K562 (cell line): ENCODE data around the gene VEZF1. TPM values are rescaled to one million over a fixed set of nuclear protein-coding genes. Genes with fewer than 3 reads are reported as not detected.

Experiments used
- ATAC-seq: fragments of 200-7000 bp; cut with Tn5 transposase; 3 replicates; pipeline ENCODE4 v1.9.1; 2020; ENCODE audit warnings: moderate library complexity
- BruUV-seq: library from RNA; stranded (reverse); fragments of 400-500 nt; replicated peaks from 2 replicates; lab custom pipeline; 2021; lab: Mats Ljungman, UMichigan
- CTCF ChIA-PET: fragments of 300-600 bp; formaldehyde crosslinking; extraction: SDS; loops from one replicate; lab custom pipeline; 2021; ENCODE audit warnings: low intra/inter-chr PET ratio; lab: Yijun Ruan, JAX
- POLR2A ChIA-PET: fragments of 300-600, 350-650 bp; sonication (Branson Sonifier 250); formaldehyde crosslinking; extraction: SDS; loops from one replicate; lab custom pipeline; 2021; ENCODE audit warnings: antibody characterized with exemption, inconsistent platforms; lab: Yijun Ruan, JAX
- DNase-seq, 4 experiments: peaks; one replicate each; pipeline versions ENCODE4 v3.0.0 to v3.0.0-alpha.2; 2011 to 2018; ENCODE audit warnings: low spot score in 3 of 4, mixed read lengths in 3 of 4; ENCODE audit errors: extremely low read depth in 1 of 4
- FAIRE-seq: peaks from 2 replicates; lab custom pipeline; 2011; peaks lifted over from hg19 to GRCh38; lab: Jason Lieb, UNC
- H2AFZ ChIP-seq: 2 replicates; pipeline ENCODE4 v1.6.0; 2011; ENCODE audit warnings: low read depth, low read length, control low read depth, inconsistent platforms
- H3K27ac ChIP-seq: fragments of 200-600 bp; 3 replicates; pipeline ENCODE4 v1.8.0; 2011; ENCODE audit warnings: low read depth, mild to moderate bottlenecking, control low read depth, inconsistent platforms, low read length, moderate library complexity, mixed read lengths; ENCODE audit errors: extremely low read depth
- H3K27me3 ChIP-seq, 2 experiments: fragments of 300-600 bp in 1 of 2; 2 replicates in 1 of 2; 3 replicates in 1 of 2; pipeline versions ENCODE4 v1.6.0 to v1.8.0; 2011; ENCODE audit warnings: inconsistent platforms in 2 of 2, low read length in 2 of 2, mild to moderate bottlenecking in 1 of 2, mixed read lengths in 1 of 2, moderate library complexity in 1 of 2; ENCODE audit not compliant: control insufficient read depth in 2 of 2, insufficient read depth in 2 of 2
- H3K36me3 ChIP-seq: fragments of 300-600 bp; 3 replicates; pipeline ENCODE4 v1.8.0; 2011; ENCODE audit warnings: mild to moderate bottlenecking, low read length, inconsistent platforms; ENCODE audit not compliant: control insufficient read depth, insufficient read depth
- H3K4me1 ChIP-seq, 2 experiments: fragments of 200-600 bp in 1 of 2; replicated peaks in 1 of 2; 2 replicates in 1 of 2; 3 replicates in 1 of 2; pipeline versions ENCODE4 v1.5.1 to v1.8.0; 2011; ENCODE audit warnings: inconsistent platforms in 2 of 2, low read length in 2 of 2, mild to moderate bottlenecking in 1 of 2, mixed read lengths in 1 of 2, moderate library complexity in 1 of 2; ENCODE audit not compliant: control insufficient read depth in 2 of 2, insufficient read depth in 2 of 2
- H3K4me2 ChIP-seq: 2 replicates; pipeline ENCODE4 v1.6.1; 2011; ENCODE audit warnings: low read length, control low read depth, inconsistent platforms, mixed read lengths; ENCODE audit not compliant: insufficient read depth
- H3K4me3 ChIP-seq: fragments of 200-600 bp; sonication (generic), shearing (Covaris generic); 2 replicates; pipeline ENCODE4 v1.5.1; 2016; ENCODE audit warnings: control low read depth, inconsistent platforms
- H3K79me2 ChIP-seq: fragments of 200-600 bp; 3 replicates; pipeline ENCODE4 v1.8.0; 2011; ENCODE audit warnings: low read length, inconsistent platforms; ENCODE audit not compliant: control insufficient read depth, insufficient read depth
- H3K9ac ChIP-seq, 2 experiments: 2 replicates each; pipeline versions ENCODE4 v1.6.0 to v1.6.1; 2011; ENCODE audit warnings: low read depth in 2 of 2, low read length in 2 of 2, control low read depth in 1 of 2, inconsistent platforms in 1 of 2, mild to moderate bottlenecking in 1 of 2, mixed read lengths in 1 of 2; ENCODE audit not compliant: insufficient read depth in 1 of 2
- H3K9me1 ChIP-seq: one replicate; pipeline ENCODE4 v1.6.0; 2011; ENCODE audit warnings: inconsistent platforms, mild to moderate bottlenecking, low read length, moderate library complexity; ENCODE audit not compliant: control insufficient read depth, insufficient read depth
- H3K9me3 ChIP-seq: replicated peaks from 2 replicates; pipeline ENCODE4 v1.5.1; 2011; ENCODE audit warnings: low read depth, low read length, inconsistent platforms; ENCODE audit not compliant: control insufficient read depth, insufficient read depth
- H4K20me1 ChIP-seq: replicated peaks from 2 replicates; pipeline ENCODE4 v1.6.1; 2011; ENCODE audit warnings: low read length, inconsistent platforms, mixed read lengths; ENCODE audit not compliant: control insufficient read depth, insufficient read depth
- CTBP1 ChIP-seq: fragments of 450-650 bp; IDR thresholded peaks from 2 replicates; pipeline ENCODE4 v1.6.1; 2016; ENCODE audit warnings: borderline replicate concordance
- KDM2B ChIP-seq: fragments of 250-450 bp; sonication (Bioruptor Pico); IDR thresholded peaks from 2 replicates; pipeline ENCODE4 v1.8.0; 2021; ENCODE audit warnings: mild to moderate bottlenecking, moderate library complexity
- MCM3 ChIP-seq: fragments of 450-650 bp; IDR thresholded peaks from 2 replicates; pipeline ENCODE4 v1.6.1; 2016
- RAD51 ChIP-seq: fragments of 450-650 bp; IDR thresholded peaks from 2 replicates; pipeline ENCODE4 v1.7.1; 2016; ENCODE audit warnings: low read depth, mild to moderate bottlenecking, borderline replicate concordance
- RBM14 ChIP-seq: fragments of 200-400 bp; formaldehyde crosslinking; IDR thresholded peaks from 2 replicates; pipeline ENCODE4 v1.6.1; 2018; ENCODE audit warnings: low read depth, mild to moderate bottlenecking, low read length, moderate library complexity, borderline replicate concordance; ENCODE audit not compliant: insufficient read depth
- TBP ChIP-seq: optimal IDR thresholded peaks from 2 replicates; pipeline ENCODE3; 2011; ENCODE audit warnings: low read depth, low read length, improper control_type of control experiment
- TFE3 ChIP-seq: fragments of 450-650 bp; formaldehyde crosslinking; IDR thresholded peaks from 2 replicates; pipeline ENCODE4 v1.4.0; 2020; ENCODE audit warnings: mild to moderate bottlenecking, mixed read lengths
- ZC3H4 ChIP-seq: sonication (generic); formaldehyde crosslinking; IDR thresholded peaks from 2 replicates; pipeline ENCODE4 v1.9.0; 2021; ENCODE audit warnings: missing genetic modification reagents, borderline replicate concordance
- ZNF232 ChIP-seq: sonication (generic); formaldehyde crosslinking; IDR thresholded peaks from 2 replicates; pipeline ENCODE4 v1.8.0; 2022; ENCODE audit warnings: mild to moderate bottlenecking, missing genetic modification reagents
- ZNF695 ChIP-seq: fragments of 450-650 bp; formaldehyde crosslinking; IDR thresholded peaks from 2 replicates; pipeline ENCODE4 v1.4.0; 2020; ENCODE audit warnings: mild to moderate bottlenecking, moderate library complexity
- WGBS: fragments of 100-300 bp; shearing (Covaris generic); methylation state at CpG from one replicate; pipeline ENCODE4 v1.1.6; 2016; ENCODE audit warnings: low coverage, mixed read lengths; ENCODE audit not compliant: insufficient coverage; ENCODE audit errors: missing lambda C conversion rate; 5-methylcytosine and 5-hydroxymethylcytosine counted together
- in situ Hi-C: fragments of 300-500 bp; cut with MboI; formaldehyde crosslinking; loops from 4 replicates; pipeline ENCODE4 v1.15.0; 2018; ENCODE audit warnings: inconsistent platforms, mixed read lengths
- intact Hi-C: fragments of 100-400 bp; cut with micrococcal nuclease; formaldehyde crosslinking; loops from 2 replicates; pipeline ENCODE4 v1.14.2; 2022
- polyA plus RNA-seq, 8 experiments: library from polyadenylated mRNA; depleted of rRNA in 4 of 8; stranded (reverse) in 5 of 8; unstranded in 3 of 8; fragments of >200 nt; fragmentation: Nextera tagmentation in 2 of 8; fragmentation: Illumina TruSeq in 1 of 8; extraction: Ambion mirVana in 2 of 8; extraction: Trizol in 1 of 8; gene quantifications; 2 replicates each; pipeline versions ENCODE4 v1.2.1 to v1.2.3, GENCODE V29; 2011 to 2014; ENCODE audit warnings: inconsistent platforms in 1 of 8, missing spikeins in 1 of 8
- total RNA-seq, 7 experiments: library from RNA; depleted of rRNA in 6 of 7; stranded (reverse); fragments of >200 nt in 6 of 7; fragmentation: Illumina TruSeq in 2 of 7; extraction: Trizol in 2 of 7; gene quantifications; 2 replicates each; pipeline versions ENCODE4 v1.2.1 to v1.2.3, GENCODE V29; 2011 to 2021; ENCODE audit warnings: low replicate concordance in 1 of 7
- TF ChIP-seq, protein P1 (sequence below): IDR thresholded peaks from 2 replicates; pipeline ENCODE4 v1.6.1; 2016; ENCODE audit warnings: missing genetic modification characterization, missing compliant biosample characterization
- TF ChIP-seq, protein P2 (sequence below): fragments of 450-650 bp; IDR thresholded peaks from 2 replicates; pipeline ENCODE4 v1.6.1; 2016; ENCODE audit warnings: mild to moderate bottlenecking

Gene VEZF1
- total and polyA plus RNA-seq, 9 of the 15 experiments (the other 6 are each of a cell fraction or from before 2014, with no cell fraction given), result 9.5 to 33.4 (median 22.1) TPM

DNA sequence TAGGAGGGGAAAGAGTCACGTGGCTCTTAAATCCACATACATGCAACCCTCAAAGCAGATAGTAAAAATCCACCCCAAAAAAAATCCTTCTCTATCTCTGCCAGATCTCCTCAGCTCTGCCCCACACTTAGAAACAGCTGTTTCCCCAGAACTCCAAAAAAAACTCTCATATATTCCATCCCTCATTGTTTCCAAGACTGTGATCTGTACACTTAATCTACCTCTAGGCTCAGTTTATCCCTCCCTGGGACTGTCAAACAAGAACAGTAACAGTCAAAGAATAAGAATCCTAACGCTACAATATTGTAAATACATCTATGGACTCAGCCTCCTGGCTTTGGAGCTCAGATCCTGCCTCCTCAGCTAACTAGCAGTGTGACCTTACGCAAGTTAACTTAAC lies 44.4 kb downstream of the VEZF1 start:
- CTCF ChIA-PET, result no interaction called here
- no peak overlapping the region for H3K4me3 ChIP-seq
- in situ Hi-C loops (no loop called here), intact Hi-C loops (no loop called here)
- peaks cover 4 to 11% of the 10 kb centered on the region in 2 experiments; a peak in 2 of 5 replicates for H3K4me1 ChIP-seq
- 35% methylated on average over 3 of the region's 3 CpGs for WGBS
- H3K36me3 ChIP-seq, result no peaks in the 10 kb centered on the region
- H3K79me2 ChIP-seq, result no peaks in the 10 kb centered on the region
- no peak for DNase-seq
- H3K4me2 ChIP-seq, result no peak overlapping the region
- peaks cover 3% of the 10 kb centered on the region; the same call in 1 of the 2 replicates for H4K20me1 ChIP-seq
- H3K9me3 ChIP-seq, result no peaks in the 10 kb centered on the region
- no peak overlapping the region for H3K27ac ChIP-seq
- BruUV-seq, result no TSS peak
- H3K9ac ChIP-seq, result no peak overlapping the region
- H2AFZ ChIP-seq, result no peak overlapping the region
- H3K9me1 ChIP-seq, result peaks cover 2% of the 10 kb centered on the region
- no peak for ATAC-seq
- no peak for FAIRE-seq
- H3K27me3 ChIP-seq, result peaks cover 11 to 16% of the 10 kb centered on the region in 2 experiments
- no peak for TF ChIP-seq ZNF695 (CRISPR knock-in tag)
- TF ChIP-seq, protein P1, sequence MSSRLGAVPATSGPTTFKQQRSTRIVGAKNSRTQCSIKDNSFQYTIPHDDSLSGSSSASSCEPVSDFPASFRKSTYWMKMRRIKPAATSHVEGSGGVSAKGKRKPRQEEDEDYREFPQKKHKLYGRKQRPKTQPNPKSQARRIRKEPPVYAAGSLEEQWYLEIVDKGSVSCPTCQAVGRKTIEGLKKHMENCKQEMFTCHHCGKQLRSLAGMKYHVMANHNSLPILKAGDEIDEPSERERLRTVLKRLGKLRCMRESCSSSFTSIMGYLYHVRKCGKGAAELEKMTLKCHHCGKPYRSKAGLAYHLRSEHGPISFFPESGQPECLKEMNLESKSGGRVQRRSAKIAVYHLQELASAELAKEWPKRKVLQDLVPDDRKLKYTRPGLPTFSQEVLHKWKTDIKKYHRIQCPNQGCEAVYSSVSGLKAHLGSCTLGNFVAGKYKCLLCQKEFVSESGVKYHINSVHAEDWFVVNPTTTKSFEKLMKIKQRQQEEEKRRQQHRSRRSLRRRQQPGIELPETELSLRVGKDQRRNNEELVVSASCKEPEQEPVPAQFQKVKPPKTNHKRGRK (tag), result no peak
- peak; percentile 11; the same call in 1 of the 2 replicates for TF ChIP-seq TFE3 (CRISPR knock-in tag)
- TF ChIP-seq RAD51, result 0 out of 2 replicates have a peak, but pooled peaks have one; percentile 18
- no peak for TF ChIP-seq ZNF232 (CRISPR knock-in tag)
- TF ChIP-seq KDM2B (CRISPR knock-in tag), result no peak
- TF ChIP-seq RBM14, result no peak
- no peak for TF ChIP-seq TBP
- no peak for TF ChIP-seq CTBP1
- no peak for TF ChIP-seq ZC3H4 (CRISPR knock-in tag)
- TF ChIP-seq, protein P2, sequence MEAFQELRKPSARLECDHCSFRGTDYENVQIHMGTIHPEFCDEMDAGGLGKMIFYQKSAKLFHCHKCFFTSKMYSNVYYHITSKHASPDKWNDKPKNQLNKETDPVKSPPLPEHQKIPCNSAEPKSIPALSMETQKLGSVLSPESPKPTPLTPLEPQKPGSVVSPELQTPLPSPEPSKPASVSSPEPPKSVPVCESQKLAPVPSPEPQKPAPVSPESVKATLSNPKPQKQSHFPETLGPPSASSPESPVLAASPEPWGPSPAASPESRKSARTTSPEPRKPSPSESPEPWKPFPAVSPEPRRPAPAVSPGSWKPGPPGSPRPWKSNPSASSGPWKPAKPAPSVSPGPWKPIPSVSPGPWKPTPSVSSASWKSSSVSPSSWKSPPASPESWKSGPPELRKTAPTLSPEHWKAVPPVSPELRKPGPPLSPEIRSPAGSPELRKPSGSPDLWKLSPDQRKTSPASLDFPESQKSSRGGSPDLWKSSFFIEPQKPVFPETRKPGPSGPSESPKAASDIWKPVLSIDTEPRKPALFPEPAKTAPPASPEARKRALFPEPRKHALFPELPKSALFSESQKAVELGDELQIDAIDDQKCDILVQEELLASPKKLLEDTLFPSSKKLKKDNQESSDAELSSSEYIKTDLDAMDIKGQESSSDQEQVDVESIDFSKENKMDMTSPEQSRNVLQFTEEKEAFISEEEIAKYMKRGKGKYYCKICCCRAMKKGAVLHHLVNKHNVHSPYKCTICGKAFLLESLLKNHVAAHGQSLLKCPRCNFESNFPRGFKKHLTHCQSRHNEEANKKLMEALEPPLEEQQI, result no peak
- no peak for TF ChIP-seq MCM3
- POLR2A ChIA-PET, result interaction anchor here (0.9 to 1.7 kb wide), 2 partner anchors 18 to 47 kb away, joined by 3 to 4 read pairs; no protein-coding TSS in a partner anchor
